Suprapubic skin (tissue), 4 donors: ENCODE results near the gene MYMK.

Source experiments
- POLR2A ChIP-seq, 2 donors: fragments of 450-650 bp; IDR thresholded peaks; one replicate each; pipeline ENCODE4 v1.6.1; 2017; ENCODE audit warnings: antibody characterized with exemption in 2 of 2, mild to moderate bottlenecking in 2 of 2, moderate library complexity in 2 of 2
- POLR2AphosphoS5 ChIP-seq, 3 donors: sonication (generic); formaldehyde crosslinking; IDR thresholded peaks; one replicate each; pipeline ENCODE4 v1.6.1; 2017; ENCODE audit warnings: antibody characterized with exemption in 3 of 3
- TF ChIP-seq, protein P1 (sequence below), 2 donors: fragments of 200-600 bp in 1 of 2; fragments of 450-650 bp in 1 of 2; sonication (generic) in 1 of 2; IDR thresholded peaks; one replicate each; pipeline ENCODE4 v1.5.1; 2016 to 2019; ENCODE audit warnings: antibody characterized with exemption in 2 of 2, mild to moderate bottlenecking in 1 of 2, moderate library complexity in 1 of 2

- no peak for TF ChIP-seq POLR2A (IDR thresholded peaks at IDR 0.05)
- TF ChIP-seq POLR2AphosphoS5 (IDR thresholded peaks at IDR 0.05), result no peak
- TF ChIP-seq, protein P1, sequence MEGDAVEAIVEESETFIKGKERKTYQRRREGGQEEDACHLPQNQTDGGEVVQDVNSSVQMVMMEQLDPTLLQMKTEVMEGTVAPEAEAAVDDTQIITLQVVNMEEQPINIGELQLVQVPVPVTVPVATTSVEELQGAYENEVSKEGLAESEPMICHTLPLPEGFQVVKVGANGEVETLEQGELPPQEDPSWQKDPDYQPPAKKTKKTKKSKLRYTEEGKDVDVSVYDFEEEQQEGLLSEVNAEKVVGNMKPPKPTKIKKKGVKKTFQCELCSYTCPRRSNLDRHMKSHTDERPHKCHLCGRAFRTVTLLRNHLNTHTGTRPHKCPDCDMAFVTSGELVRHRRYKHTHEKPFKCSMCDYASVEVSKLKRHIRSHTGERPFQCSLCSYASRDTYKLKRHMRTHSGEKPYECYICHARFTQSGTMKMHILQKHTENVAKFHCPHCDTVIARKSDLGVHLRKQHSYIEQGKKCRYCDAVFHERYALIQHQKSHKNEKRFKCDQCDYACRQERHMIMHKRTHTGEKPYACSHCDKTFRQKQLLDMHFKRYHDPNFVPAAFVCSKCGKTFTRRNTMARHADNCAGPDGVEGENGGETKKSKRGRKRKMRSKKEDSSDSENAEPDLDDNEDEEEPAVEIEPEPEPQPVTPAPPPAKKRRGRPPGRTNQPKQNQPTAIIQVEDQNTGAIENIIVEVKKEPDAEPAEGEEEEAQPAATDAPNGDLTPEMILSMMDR (IDR thresholded peaks at IDR 0.05), result no peak
Measured at GRCh38 chr9:133569891-133570690, 45.3 kb upstream of the MYMK start.
